ENCODE data around the gene NAB2.
"Not testable (repeated sequence)": the region's sequence is repeated elsewhere in the genome, so short reads cannot be mapped to it uniquely, and the experiment has no call there.

NAB2 gene

GRCh38 chr12:57088354-57089270, at the start of gene NAB2:
TSS of gene NAB2 (plus strand) at chr12:57089114. CDS start at chr12:57089272, 158 bp downstream.
- DNase-seq (ENCODE audit: low read depth in 2 of 2): peak; percentile 70 to 93

DNA sequence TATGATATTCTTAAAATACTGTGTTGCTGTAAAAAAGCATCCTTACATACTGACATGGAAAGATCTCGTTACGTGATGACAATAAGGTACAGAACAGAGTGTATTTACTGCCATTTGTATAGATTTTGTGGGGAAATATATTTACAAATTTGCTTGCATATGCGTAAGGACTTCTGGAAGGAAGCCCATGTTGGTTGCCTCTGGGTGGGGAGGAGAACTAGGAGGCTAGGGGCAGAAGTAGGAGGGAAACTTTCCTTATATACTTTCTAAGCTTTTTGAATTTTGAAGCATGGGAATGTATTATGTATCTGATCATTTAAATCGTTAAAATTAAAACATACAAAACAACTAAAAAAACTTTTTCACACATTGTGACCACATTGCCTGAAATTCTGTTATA, 48.7 kb upstream of the NAB2 start:
- no peak for DNase-seq (ENCODE audit: low read depth in 2 of 2)

GRCh38 chr12:57040750-57041149, 48.2 kb upstream of the NAB2 start:
- DNase-seq (ENCODE audit: low read depth in 2 of 2): no peak

DNA sequence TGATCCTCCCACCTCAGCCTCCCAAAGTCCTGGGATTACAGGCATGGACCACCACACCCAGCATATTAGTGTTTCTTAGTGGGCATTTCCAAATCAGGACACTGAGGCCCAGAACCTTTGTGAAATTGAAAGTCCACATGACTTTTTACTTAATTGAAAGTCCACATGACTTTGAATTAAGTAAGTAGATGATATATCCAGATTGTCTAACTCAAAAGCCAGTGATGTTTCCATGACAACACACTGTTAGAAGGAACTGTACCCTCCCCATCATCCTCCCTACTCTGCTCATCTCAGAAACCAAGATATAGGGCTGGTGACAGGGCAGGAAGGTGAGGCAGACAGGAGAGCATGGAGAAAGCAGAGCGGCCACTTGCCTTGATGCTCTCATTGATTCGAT, 46.2 kb upstream of the NAB2 start:
- DNase-seq (ENCODE audit: low read depth in 2 of 2): no peak

DNA sequence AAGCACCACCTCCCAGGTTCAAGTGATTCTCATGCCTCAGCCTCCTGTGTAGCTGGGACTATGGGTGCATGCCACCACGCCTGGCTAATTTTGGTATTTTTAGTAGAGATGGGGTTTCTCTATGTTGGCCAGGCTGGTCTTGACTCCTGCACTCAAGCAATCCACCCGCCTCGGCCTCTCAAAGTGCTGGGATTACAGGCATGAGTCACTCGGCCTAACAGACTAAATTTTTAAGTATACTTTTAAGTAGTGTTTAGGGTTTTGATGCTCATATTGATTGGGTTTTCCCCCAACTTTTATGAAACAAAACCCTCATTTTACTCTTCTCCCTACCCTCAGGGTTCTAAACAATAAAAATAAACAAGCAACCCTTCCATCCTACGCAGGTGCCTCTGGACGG, 44.4 kb upstream of the NAB2 start:
- DNase-seq (ENCODE audit: low read depth in 2 of 2): no peak

DNA sequence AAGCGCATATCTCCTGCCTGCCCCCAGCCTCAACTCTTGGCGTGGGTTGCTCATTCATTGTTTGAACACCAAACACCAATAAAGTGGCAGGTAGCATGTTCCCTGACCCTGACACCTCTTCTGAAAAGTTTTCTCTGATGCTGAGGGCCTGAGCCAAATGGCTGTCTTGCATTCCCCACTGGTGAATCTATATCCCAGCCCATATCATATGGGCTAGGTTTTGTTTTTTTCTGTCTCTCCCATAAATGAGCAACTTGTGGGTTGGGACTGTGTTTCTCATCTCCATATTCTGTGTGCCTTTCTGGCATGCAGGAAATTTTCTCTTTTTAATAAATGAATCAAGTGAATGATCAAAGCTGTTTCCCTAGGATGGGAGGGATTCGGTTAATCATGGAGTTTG, 44.0 kb upstream of the NAB2 start:
- DNase-seq (ENCODE audit: low read depth in 2 of 2): no peak

DNA sequence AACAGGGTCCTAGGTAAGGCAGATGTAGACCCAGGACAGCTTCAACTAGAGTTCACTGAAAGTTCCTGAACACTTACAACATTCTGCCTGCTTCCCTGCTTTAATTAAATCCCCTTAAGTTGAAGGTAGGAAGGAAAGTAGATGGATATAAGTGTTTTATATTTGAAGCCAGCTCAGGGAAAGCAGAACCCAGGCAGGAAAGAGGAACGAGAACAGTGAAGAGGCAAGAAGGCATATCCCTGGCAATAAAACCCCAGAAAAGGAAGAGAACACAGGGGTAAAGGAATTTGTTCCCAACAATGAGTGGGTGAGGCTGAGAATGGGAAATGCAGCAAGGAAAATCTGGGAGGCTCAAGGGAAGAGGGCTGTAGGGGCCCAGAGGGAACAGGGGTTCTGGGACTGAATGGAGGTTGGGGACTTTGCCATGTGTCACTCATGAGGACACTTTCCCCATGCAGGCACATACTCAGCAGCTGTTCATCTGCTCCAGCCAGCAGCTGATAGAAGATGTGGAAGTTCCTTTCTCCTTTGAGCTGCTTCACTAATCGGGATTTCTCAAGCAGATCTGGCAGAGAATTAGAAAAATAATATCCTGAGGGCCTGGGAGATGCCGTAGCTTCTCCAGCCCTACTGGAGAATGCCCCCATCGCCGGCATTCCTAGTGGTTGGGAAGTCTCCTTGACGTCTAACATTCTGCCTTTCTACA, 42.7 kb upstream of the NAB2 start:
- DNase-seq (ENCODE audit: low read depth in 2 of 2): no peak

DNA sequence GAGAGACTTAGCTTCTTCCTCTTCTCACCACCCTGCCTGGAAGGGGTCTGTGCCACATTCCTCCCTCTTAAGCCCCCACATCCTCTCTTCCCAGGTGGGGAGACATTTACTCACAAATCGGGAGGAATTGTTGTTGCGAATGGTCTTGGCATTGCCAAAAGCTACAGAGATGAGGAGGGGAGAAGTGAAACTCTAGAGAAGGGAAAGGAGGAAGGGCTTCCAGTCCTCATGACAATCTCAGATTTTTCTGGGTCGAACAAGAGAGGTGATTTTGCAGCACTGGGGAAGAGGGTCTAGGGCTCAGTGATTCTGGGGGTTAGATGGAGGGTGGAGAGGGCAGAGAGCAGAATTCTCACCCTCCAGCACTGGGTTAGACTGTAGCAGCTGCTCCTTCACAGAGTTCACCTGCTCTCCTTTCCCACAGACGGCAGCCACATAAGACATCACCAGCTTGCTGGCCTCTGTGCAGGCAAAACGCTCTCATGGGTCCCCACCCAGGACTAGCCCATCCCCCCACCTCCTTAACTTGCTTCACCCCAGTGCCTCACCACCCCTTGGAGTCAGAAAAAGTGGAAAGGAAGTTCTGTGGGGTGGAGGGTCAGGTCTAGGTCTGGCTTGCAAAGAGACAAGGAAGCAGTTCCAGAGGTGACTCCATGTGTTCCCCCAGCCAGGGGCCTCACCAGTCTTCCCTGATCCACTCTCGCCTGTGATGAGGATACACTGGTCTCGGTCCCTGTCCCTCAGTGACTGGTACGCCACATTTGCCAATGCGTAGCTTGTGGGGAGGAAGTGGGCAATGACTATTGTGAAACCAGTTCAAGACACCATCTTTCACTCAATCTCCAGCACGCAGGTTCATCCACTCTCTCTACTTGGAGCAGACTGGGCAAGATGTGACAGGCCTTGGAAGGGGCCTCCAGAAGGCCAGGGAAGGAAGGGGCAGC, 41.7 kb upstream of the NAB2 start:
- no peak for DNase-seq (ENCODE audit: low read depth in 2 of 2)

DNA sequence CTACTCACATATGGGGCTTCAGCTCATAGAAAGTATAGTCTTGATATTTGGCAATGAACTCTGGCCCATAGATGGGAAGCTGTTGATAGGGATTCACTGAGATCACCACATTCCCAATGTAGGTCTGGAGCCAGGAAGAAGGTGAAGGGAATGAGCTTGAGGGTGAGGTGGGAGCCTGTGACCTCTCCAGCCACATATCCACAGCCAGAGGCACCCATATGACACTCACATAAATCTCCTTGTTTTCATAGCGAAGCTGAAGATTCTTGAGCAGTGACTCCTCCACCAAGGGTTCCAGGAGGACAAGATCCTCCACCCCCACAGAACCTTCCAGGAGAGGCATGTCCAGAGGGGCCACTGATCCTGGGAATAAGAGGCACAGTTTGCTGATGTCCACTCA, 40.9 kb upstream of the NAB2 start:
- DNase-seq (ENCODE audit: low read depth in 2 of 2): no peak

DNA sequence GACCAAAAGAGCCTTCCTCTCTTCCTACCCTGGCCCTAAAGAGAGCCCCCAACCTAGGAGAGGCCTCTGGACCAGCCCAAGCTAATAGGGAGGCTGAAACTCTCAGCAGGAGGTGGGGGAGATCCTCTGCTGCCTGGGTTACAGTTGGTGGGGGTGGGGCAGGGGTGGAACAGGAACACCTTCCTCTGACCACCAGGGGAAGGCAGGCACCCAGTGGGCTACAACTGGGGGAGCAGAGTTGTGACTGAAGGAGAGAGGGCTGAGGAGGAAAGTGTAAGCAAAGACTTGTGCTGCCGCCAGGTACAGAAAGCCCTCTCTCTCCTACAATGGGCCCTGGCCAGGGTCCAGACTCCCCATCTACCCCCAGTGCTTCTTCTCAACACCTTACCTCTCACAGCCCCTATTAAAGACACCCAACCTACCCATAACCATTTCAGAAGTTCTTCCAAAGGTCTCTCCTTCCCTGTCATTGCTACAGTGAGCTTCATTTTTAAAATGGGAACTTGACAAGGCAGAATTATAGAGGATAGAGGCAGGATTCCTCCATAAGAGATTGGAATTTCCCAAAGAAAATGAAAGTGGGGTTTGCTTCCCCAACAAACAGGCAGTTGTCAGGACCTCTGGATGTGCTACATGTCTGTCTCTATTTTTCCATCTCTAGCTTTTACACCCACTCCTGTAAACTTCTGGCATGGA, 40.3 kb upstream of the NAB2 start:
- DNase-seq (ENCODE audit: low read depth in 2 of 2): no peak

DNA sequence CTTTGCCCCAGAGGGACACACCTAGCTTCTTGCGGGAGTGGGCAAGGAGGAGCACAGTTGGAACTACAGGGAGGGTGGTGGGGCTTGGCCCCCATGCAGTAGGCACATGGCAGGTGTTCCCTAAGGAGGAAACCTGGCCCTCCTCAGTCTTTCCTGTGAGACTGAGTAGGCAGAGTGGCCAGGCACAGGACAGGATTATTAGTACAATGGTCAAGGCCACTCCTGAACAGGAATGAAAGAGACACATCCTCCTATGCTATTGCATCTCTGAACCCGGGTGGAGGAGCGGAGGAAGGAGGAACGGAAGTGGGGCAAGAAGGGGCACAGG, 39.8 kb upstream of the NAB2 start:
- no peak for DNase-seq (ENCODE audit: low read depth in 2 of 2)

DNA sequence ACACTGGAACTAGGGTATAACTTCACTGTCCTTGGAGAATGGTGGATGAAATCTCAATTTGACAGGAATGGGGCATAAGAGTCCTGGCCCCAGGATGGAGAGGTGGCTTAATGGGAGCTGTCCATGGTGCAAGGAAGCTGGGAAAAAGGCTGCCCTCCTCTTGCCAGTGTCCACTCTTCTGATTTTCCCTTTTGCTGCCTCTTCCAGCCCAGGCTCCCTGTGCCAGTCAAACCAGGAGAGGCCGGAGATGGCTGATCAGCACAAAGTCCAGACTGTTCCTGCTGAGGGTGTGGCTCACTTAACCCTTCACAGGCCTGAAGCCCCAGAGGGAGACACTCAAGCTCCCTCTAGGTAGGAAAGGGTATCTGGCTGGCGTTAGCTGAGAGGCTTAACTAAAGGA, 39.0 kb upstream of the NAB2 start, which contains the start of gene MYO1A:
TSS of gene MYO1A (minus strand) at position 240 of the 400 bp plus-strand sequence. CDS start 1,806 bp downstream, outside the sequence.
- no peak for DNase-seq (ENCODE audit: low read depth in 2 of 2)

DNA sequence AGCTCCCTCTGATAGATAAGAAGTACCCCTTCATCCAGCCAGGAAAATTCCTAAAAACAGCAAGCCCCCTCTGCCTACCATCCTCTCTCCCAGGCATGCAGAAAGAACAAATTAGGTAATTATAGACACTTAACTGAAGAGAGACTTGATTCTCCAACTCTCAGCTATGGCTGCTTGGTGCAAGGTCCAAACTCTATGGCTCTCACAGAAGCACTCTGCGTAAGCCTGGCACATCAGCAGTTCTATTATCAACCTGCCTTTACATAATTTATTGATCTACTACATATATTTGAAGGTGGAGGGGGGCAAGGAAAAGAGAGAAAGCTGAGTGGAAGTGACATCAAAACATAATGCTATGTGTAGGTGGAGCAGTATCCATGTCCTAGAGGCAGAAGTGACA, 37.9 kb upstream of the NAB2 start:
- DNase-seq (ENCODE audit: low read depth in 2 of 2): no peak

DNA sequence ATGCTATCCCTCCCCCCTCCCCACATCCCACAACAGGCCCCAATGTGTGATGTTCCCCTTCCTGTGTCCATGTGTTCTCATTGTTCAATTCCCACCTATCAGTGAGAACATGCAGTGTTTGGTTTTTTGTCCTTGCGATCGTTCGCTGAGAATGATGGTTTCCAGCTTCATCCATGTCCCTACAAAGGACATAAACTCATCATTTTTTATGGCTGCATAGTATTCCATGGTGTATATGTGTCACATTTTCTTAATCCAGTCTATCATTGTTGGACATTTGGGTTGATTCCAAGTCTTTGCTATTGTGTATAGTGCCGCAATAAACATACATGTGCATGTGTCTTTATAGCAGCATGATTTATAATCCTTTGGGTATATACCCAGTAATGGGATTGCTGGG, 35.8 kb upstream of the NAB2 start:
- not testable (repeated sequence) for DNase-seq (ENCODE audit: low read depth in 2 of 2)

GRCh38 chr12:57053901-57054300, 35.0 kb upstream of the NAB2 start:
- DNase-seq (ENCODE audit: low read depth in 2 of 2): not testable (repeated sequence)

DNA sequence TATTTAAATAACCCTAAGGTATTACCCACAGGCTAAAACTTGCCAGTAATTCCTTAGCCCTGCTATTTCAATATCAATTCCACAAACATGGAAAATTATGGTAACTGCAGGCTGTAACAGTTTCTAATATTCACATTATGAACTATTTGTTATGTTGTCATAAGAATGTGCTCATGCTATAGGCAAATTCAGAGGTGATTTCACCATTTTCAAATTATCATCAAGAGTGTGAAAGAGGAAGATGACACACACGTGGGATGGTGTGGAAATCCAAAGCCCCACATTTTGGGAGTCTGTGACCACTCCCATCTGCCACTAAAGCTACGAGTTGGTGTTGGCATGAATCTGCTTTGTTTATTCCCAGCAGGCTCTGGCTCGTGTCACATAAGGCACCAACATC, 33.1 kb upstream of the NAB2 start:
- no peak for DNase-seq (ENCODE audit: low read depth in 2 of 2)

DNA sequence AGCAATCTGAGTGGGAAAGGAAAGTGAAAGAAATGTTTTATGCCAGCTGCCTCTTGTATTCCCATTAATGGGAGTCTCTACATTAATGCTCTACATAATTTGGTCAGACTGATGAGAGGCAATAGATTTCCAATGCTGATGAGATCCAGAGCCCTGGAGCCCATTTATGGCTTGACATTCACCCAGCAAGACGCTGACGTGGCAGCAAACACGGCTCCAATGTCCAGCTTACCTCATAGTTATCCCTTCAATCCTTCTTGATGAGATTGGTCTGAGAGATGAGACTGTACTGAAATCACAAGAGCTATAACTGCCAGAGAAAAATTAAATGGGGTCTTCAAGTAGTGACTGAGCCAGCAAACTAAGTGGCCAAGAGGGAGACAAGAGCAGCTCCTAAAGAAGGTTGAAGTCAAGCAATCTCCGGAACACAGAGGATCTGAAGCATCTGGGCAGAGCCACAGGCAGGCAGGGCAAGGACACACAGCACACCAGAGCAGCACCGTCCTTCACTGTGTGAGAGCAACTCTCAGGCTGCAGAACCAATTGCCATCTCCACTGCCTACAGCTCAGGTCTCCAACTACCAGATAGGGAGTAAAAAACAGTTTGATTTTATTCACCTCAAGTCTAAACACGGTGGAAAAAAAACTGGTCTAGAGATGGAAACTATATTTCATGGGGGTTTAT, 31.7 kb upstream of the NAB2 start:
- DNase-seq (ENCODE audit: low read depth in 2 of 2): no peak

- no peak for DNase-seq (ENCODE audit: low read depth in 2 of 2)
These were observed 30.5 kb upstream of the NAB2 start for GRCh38 chr12:57058454-57058853.

GRCh38 chr12:57063991-57064685, 24.8 kb upstream of the NAB2 start:
- DNase-seq (ENCODE audit: low read depth in 2 of 2): no peak

GRCh38 chr12:57066245-57066644, 22.7 kb upstream of the NAB2 start:
- no peak for DNase-seq (ENCODE audit: low read depth in 2 of 2)

Measured in stimulated activated CD4-positive, alpha-beta T cell treated with anti-CD3 and anti-CD28 coated beads, Interleukin-1b, Interleukin-23, amount 100 ng/mL, for 1 hour (primary cell).